Astrocyte (in vitro differentiated cells and primary cell): ENCODE measurements around the gene DDX4. TPM values are rescaled to one million over a fixed set of nuclear protein-coding genes. Genes with fewer than 3 reads are reported as not detected.

Experiments used
- DNase-seq: peaks from one replicate; pipeline ENCODE4 v3.0.0-alpha.2; 2010; ENCODE audit warnings: low read depth
- FAIRE-seq: peaks from 2 replicates; lab custom pipeline; 2011; peaks lifted over from hg19 to GRCh38; lab: Jason Lieb, UNC
- H2AFZ ChIP-seq: 2 replicates; pipeline ENCODE4 v1.6.0; 2012; ENCODE audit warnings: low read depth, low read length, inconsistent platforms
- H3K27ac ChIP-seq: 2 replicates; pipeline ENCODE4 v1.5.1; 2011; ENCODE audit warnings: low read depth, low read length, inconsistent platforms
- H3K27me3 ChIP-seq: 2 replicates; pipeline ENCODE4 v1.6.0; 2011; ENCODE audit warnings: low read length, inconsistent platforms; ENCODE audit not compliant: insufficient read depth
- H3K36me3 ChIP-seq: 2 replicates; pipeline ENCODE4 v1.5.1; 2011; ENCODE audit warnings: low read length, inconsistent platforms; ENCODE audit not compliant: insufficient read depth
- H3K4me1 ChIP-seq: 2 replicates; pipeline ENCODE4 v1.5.1; 2011; ENCODE audit warnings: low read length, inconsistent platforms; ENCODE audit not compliant: insufficient read depth
- H3K4me2 ChIP-seq: 2 replicates; pipeline ENCODE4 v1.6.0; 2012; ENCODE audit warnings: low read length, inconsistent platforms
- H3K4me3 ChIP-seq: 2 replicates; pipeline ENCODE4 v1.5.1; 2011; ENCODE audit warnings: low read depth, mild to moderate bottlenecking, low read length, inconsistent platforms; ENCODE audit not compliant: insufficient read depth
- H3K79me2 ChIP-seq: 2 replicates; pipeline ENCODE4 v1.6.0; 2012; ENCODE audit warnings: mild to moderate bottlenecking, low read length, inconsistent platforms; ENCODE audit not compliant: insufficient read depth
- H3K9ac ChIP-seq: 2 replicates; pipeline ENCODE4 v1.6.0; 2012; ENCODE audit warnings: mild to moderate bottlenecking, low read length, inconsistent platforms
- H3K9me3 ChIP-seq: 2 replicates; pipeline ENCODE4 v1.5.1; 2012; ENCODE audit warnings: low read depth, mild to moderate bottlenecking, low read length, inconsistent platforms; ENCODE audit not compliant: insufficient read depth
- H4K20me1 ChIP-seq: 2 replicates; pipeline ENCODE4 v1.6.0; 2012; ENCODE audit warnings: low read length, inconsistent platforms; ENCODE audit not compliant: insufficient read depth
- H3K27ac Mint-ChIP-seq: one replicate; pipeline ENCODE4 v1.8.0; 2021; ENCODE audit warnings: mild to moderate bottlenecking, mixed read lengths; ENCODE audit not compliant: unreplicated experiment
- H3K27me3 Mint-ChIP-seq: one replicate; pipeline ENCODE4 v1.8.0; 2021; ENCODE audit warnings: low read depth, mixed read lengths; ENCODE audit not compliant: unreplicated experiment
- H3K36me3 Mint-ChIP-seq: one replicate; pipeline ENCODE4 v1.8.0; 2021; ENCODE audit warnings: low read depth, mixed read lengths; ENCODE audit not compliant: unreplicated experiment
- H3K4me1 Mint-ChIP-seq: one replicate; pipeline ENCODE4 v1.8.0; 2021; ENCODE audit warnings: low read depth, mixed read lengths; ENCODE audit not compliant: unreplicated experiment
- H3K4me3 Mint-ChIP-seq: one replicate; pipeline ENCODE4 v1.8.0; 2021; ENCODE audit warnings: mild to moderate bottlenecking, moderate library complexity, mixed read lengths; ENCODE audit not compliant: unreplicated experiment
- H3K9me3 Mint-ChIP-seq: one replicate; pipeline ENCODE4 v1.8.0; 2021; ENCODE audit warnings: mild to moderate bottlenecking, mixed read lengths; ENCODE audit not compliant: unreplicated experiment
- EZH2 ChIP-seq: IDR thresholded peaks from 2 replicates; pipeline ENCODE4 v1.6.1; 2012; ENCODE audit warnings: mild to moderate bottlenecking, low read length, inconsistent platforms; ENCODE audit not compliant: insufficient read depth
- total RNA-seq: library from RNA; stranded (reverse); gene quantifications from 2 replicates; pipeline ENCODE4 v1.2.1, GENCODE V29; 2021
- TF ChIP-seq, protein P1 (sequence below): IDR thresholded peaks from 2 replicates; pipeline ENCODE4 v1.5.1; 2011; ENCODE audit warnings: low read depth, mild to moderate bottlenecking, inconsistent platforms, low read length, moderate library complexity; ENCODE audit not compliant: insufficient read depth

The DDX4 gene
- total RNA-seq, 1 donor from 2014 or later, result not detected

DNA sequence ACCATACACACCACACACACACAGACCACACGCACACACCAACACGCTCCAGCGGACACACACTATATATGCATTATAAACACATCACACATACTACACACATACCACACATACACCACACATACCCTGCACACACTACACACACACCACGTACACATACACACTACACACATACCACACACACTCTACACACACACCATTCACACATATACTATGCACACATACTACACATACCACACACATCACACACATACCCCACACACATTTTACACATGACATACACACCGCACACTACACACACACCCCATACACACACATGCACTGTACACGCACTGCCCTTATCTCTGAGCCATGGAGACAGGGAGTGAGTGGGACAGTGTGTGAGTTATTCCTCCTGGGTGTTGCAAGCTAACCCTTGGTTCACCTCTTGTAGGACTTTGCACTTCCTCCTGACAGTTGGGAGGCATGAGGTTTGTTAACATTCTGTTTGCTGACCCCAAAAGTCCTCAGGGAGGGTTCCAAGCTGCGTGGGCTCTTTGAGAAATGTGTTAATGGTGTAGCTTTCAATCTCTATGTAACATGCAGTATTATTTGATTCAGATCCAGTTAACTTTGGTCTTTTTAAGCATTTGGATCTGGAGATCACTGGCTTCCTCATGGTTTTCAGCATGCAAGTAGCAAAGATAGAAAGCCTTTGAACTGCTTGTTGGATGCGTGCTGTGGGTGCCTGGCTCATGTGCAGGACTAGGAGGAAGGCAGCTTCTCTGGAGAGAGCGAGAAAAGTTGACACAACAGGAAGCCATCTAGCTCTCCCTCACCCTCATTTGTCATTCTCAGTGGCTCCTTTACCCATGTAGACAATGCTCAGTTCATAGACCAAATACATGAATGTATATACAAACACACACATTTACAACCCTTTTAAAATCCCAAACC, 127.0 kb downstream of the DDX4 start:
- FAIRE-seq, result no peak
- DNase-seq, result no peak
- no peak overlapping the region for H3K27ac Mint-ChIP-seq

GRCh38 chr5:55865831-55866230, 128.0 kb downstream of the DDX4 start:
- Histone ChIP-seq H2AFZ (no peak overlapping the region), H3K4me1 (peaks cover 16% of the 10 kb centered on the region), H3K27me3 (no peaks in the 10 kb centered on the region), H3K27ac (no peak overlapping the region), H3K36me3 (no peaks in the 10 kb centered on the region), H3K4me3 (no peak overlapping the region), H3K4me2 (no peak overlapping the region), H3K9me3 (no peaks in the 10 kb centered on the region), H4K20me1 (no peaks in the 10 kb centered on the region), H3K79me2 (no peaks in the 10 kb centered on the region), H3K9ac (no peak overlapping the region)
- FAIRE-seq, result no peak
- Mint-ChIP-seq H3K4me1 (peaks cover 12% of the 10 kb centered on the region), H3K9me3 (no peaks in the 10 kb centered on the region), H3K27ac (no peak overlapping the region), H3K4me3 (no peak overlapping the region), H3K27me3 (no peaks in the 10 kb centered on the region), H3K36me3 (no peaks in the 10 kb centered on the region)
- peak; percentile 27 for DNase-seq
- TF ChIP-seq, protein P1, sequence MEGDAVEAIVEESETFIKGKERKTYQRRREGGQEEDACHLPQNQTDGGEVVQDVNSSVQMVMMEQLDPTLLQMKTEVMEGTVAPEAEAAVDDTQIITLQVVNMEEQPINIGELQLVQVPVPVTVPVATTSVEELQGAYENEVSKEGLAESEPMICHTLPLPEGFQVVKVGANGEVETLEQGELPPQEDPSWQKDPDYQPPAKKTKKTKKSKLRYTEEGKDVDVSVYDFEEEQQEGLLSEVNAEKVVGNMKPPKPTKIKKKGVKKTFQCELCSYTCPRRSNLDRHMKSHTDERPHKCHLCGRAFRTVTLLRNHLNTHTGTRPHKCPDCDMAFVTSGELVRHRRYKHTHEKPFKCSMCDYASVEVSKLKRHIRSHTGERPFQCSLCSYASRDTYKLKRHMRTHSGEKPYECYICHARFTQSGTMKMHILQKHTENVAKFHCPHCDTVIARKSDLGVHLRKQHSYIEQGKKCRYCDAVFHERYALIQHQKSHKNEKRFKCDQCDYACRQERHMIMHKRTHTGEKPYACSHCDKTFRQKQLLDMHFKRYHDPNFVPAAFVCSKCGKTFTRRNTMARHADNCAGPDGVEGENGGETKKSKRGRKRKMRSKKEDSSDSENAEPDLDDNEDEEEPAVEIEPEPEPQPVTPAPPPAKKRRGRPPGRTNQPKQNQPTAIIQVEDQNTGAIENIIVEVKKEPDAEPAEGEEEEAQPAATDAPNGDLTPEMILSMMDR, result no peak
- TF ChIP-seq EZH2, result no peak

More for the DNA sequence above, 127.0 kb downstream of the DDX4 start:
- TF ChIP-seq EZH2, result no peak
- TF ChIP-seq, protein P1, result no peak
- Histone ChIP-seq H3K27me3 (no peaks in the 10 kb centered on the region), H4K20me1 (no peaks in the 10 kb centered on the region), H3K4me2 (no peak overlapping the region), H2AFZ (no peak overlapping the region), H3K9me3 (no peaks in the 10 kb centered on the region), H3K4me3 (no peak overlapping the region), H3K36me3 (no peaks in the 10 kb centered on the region), H3K27ac (no peak overlapping the region), H3K79me2 (no peaks in the 10 kb centered on the region), H3K9ac (no peak overlapping the region), H3K4me1 (peaks cover 16% of the 10 kb centered on the region)
- Mint-ChIP-seq H3K9me3 (no peaks in the 10 kb centered on the region), H3K4me1 (peaks cover 12% of the 10 kb centered on the region), H3K27me3 (no peaks in the 10 kb centered on the region), H3K4me3 (no peak overlapping the region), H3K36me3 (no peaks in the 10 kb centered on the region)

GRCh38 chr5:55866485-55866884, 128.6 kb downstream of the DDX4 start:
- H3K9me3 Mint-ChIP-seq, result no peaks in the 10 kb centered on the region
- no peak overlapping the region for H2AFZ ChIP-seq
- H3K27me3 Mint-ChIP-seq, result no peaks in the 10 kb centered on the region
- H3K27ac ChIP-seq, result no peak overlapping the region
- no peak overlapping the region for H3K4me3 ChIP-seq
- H3K27me3 ChIP-seq, result no peaks in the 10 kb centered on the region
- no peak overlapping the region for H3K27ac Mint-ChIP-seq
- H3K9me3 ChIP-seq, result no peaks in the 10 kb centered on the region
- no peak overlapping the region for H3K9ac ChIP-seq
- FAIRE-seq (no peak), DNase-seq (no peak)
- TF ChIP-seq EZH2, result no peak
- TF ChIP-seq, protein P1, result no peak
- no peaks in the 10 kb centered on the region for H3K36me3 ChIP-seq
- no peak overlapping the region for H3K4me2 ChIP-seq
- H3K36me3 Mint-ChIP-seq, result no peaks in the 10 kb centered on the region
- peaks cover 12% of the 10 kb centered on the region for H3K4me1 Mint-ChIP-seq
- no peaks in the 10 kb centered on the region for H4K20me1 ChIP-seq
- H3K4me3 Mint-ChIP-seq, result no peak overlapping the region
- no peaks in the 10 kb centered on the region for H3K79me2 ChIP-seq
- peaks cover 16% of the 10 kb centered on the region for H3K4me1 ChIP-seq
